MM.1S (cell line): ENCODE results near the gene ECHS1.
"Not testable (repeated sequence)": the region's sequence is repeated elsewhere in the genome, so short reads cannot be mapped to it uniquely, and the experiment has no call there.

Source experiments
- DNase-seq: peaks from one replicate; pipeline ENCODE4 v3.0.0-alpha.2; 2015
- H2AFZ ChIP-seq: fragments of 300-600 bp; sonication (generic); 2 replicates; pipeline ENCODE4 v1.6.0; 2016; ENCODE audit warnings: antibody characterized with exemption, low read length
- H3F3A ChIP-seq: fragments of 300-600 bp; sonication (generic); 2 replicates; pipeline ENCODE4 v1.6.1; 2016; ENCODE audit warnings: mild to moderate bottlenecking, antibody characterized with exemption, low read length, moderate library complexity, mixed read lengths; ENCODE audit not compliant: insufficient read depth
- H3K27ac ChIP-seq: fragments of 300-600 bp; sonication (generic); 2 replicates; pipeline ENCODE4 v1.5.1; 2016; ENCODE audit warnings: mild to moderate bottlenecking, low read length
- H3K27me3 ChIP-seq: fragments of 300-600 bp; sonication (generic); replicated peaks from 2 replicates; pipeline ENCODE4 v1.6.0; 2016; ENCODE audit warnings: low read length; ENCODE audit not compliant: insufficient read depth
- H3K36me3 ChIP-seq: fragments of 300-600 bp; sonication (generic); replicated peaks from 2 replicates; pipeline ENCODE4 v1.6.1; 2016; ENCODE audit warnings: mild to moderate bottlenecking, low read length, mixed read lengths; ENCODE audit not compliant: insufficient read depth
- H3K4me1 ChIP-seq: fragments of 300-600 bp; sonication (generic); 2 replicates; pipeline ENCODE4 v1.6.1; 2016; ENCODE audit warnings: low read length, mixed read lengths
- H3K4me2 ChIP-seq: fragments of 300-600 bp; sonication (generic); 2 replicates; pipeline ENCODE4 v1.6.0; 2016; ENCODE audit warnings: low read depth, low read length
- H3K4me3 ChIP-seq: fragments of 300-600 bp; sonication (generic); 2 replicates; pipeline ENCODE4 v1.5.1; 2016; ENCODE audit warnings: low read length, mixed read lengths
- H3K79me2 ChIP-seq: fragments of 300-600 bp; sonication (generic); 2 replicates; pipeline ENCODE4 v1.6.1; 2016; ENCODE audit warnings: mixed run types, low read length, mixed read lengths
- H3K9ac ChIP-seq: fragments of 300-600 bp; sonication (generic); 2 replicates; pipeline ENCODE4 v1.6.1; 2016; ENCODE audit warnings: low read length, mixed read lengths
- H3K9me2 ChIP-seq: fragments of 300-600 bp; sonication (generic); replicated peaks from 2 replicates; pipeline ENCODE4 v1.6.1; 2016; ENCODE audit warnings: mild to moderate bottlenecking, low read length, mixed read lengths; ENCODE audit not compliant: insufficient read depth
- H3K9me3 ChIP-seq: fragments of 300-600 bp; sonication (generic); replicated peaks from 2 replicates; pipeline ENCODE4 v1.6.1; 2016; ENCODE audit warnings: mild to moderate bottlenecking, low read length, mixed read lengths; ENCODE audit not compliant: insufficient read depth
- H4K20me1 ChIP-seq: fragments of 300-600 bp; sonication (generic); 2 replicates; pipeline ENCODE4 v1.6.1; 2016; ENCODE audit warnings: mild to moderate bottlenecking, low read length, moderate library complexity, mixed read lengths; ENCODE audit not compliant: insufficient read depth
- EZH2 ChIP-seq: fragments of 300-600 bp; sonication (generic); optimal IDR thresholded peaks from 2 replicates; pipeline ENCODE3; 2017; ENCODE audit warnings: low read depth, mild to moderate bottlenecking, antibody characterized with exemption, low read length, mixed read lengths
- EZH2phosphoT487 ChIP-seq: fragments of 300-600 bp; sonication (generic); IDR thresholded peaks from 2 replicates; pipeline ENCODE4 v1.6.1; 2018; ENCODE audit warnings: antibody characterized with exemption, low read length
- TF ChIP-seq, protein P1 (sequence below): fragments of 300-600 bp; sonication (generic); IDR thresholded peaks from 2 replicates; pipeline ENCODE4 v1.5.1; 2016; ENCODE audit warnings: antibody characterized with exemption, low read length, mixed read lengths

Gene ECHS1

DNA sequence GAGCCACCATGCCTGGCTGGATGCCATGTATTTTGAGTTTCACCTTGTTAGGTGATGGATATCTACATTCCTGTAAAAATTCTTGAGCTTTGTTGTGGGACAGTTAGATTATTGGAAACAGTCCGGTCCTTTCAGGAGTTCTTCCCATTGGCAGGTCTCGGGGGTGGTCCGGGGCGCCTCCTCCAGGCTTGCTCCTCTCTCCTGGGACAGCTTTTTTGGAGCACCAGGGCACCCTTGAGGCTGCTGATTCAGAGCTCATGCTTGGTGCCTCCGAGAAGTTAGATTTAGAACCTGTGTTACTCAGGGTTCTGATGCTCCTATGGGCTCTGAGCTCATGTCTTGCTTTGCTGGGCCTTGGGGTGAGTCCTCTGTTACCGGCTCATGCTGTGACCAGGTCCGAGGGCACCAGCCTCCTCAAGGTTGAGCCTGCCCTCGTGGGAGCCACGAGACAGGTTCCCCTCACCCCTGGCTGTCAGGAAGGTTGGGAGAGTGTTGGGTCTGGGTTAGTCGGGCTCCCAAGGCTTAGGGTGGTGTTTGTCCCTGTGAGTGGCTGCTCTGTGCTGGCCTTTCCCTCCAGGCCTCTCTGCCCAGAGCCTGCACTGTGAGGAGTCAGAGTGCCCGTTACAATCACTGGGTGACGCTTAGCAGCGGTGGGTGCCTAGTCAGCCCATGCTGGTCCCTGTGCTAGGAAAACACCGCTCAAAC, 45.3 kb upstream of the ECHS1 start:
- no peak overlapping the region for H3K4me2 ChIP-seq
- no peak overlapping the region for H3K27ac ChIP-seq
- DNase-seq = no peak
- H2AFZ ChIP-seq = no peak overlapping the region
- H3K9me3 ChIP-seq = no peaks in the 10 kb centered on the region
- no peak overlapping the region for H3K4me3 ChIP-seq
- no peaks in the 10 kb centered on the region for H3K36me3 ChIP-seq
- H3K79me2 ChIP-seq = no peaks in the 10 kb centered on the region; the same call in 1 of the 2 replicates
- H3F3A ChIP-seq = no peaks in the 10 kb centered on the region
- H3K9me2 ChIP-seq = no peaks in the 10 kb centered on the region
- no peak overlapping the region for H3K9ac ChIP-seq
- H3K27me3 ChIP-seq = no peaks in the 10 kb centered on the region
- no peaks in the 10 kb centered on the region for H4K20me1 ChIP-seq
- H3K4me1 ChIP-seq = no peaks in the 10 kb centered on the region
- no peak for TF ChIP-seq EZH2phosphoT487
- TF ChIP-seq EZH2 = no peak
- TF ChIP-seq, protein P1, sequence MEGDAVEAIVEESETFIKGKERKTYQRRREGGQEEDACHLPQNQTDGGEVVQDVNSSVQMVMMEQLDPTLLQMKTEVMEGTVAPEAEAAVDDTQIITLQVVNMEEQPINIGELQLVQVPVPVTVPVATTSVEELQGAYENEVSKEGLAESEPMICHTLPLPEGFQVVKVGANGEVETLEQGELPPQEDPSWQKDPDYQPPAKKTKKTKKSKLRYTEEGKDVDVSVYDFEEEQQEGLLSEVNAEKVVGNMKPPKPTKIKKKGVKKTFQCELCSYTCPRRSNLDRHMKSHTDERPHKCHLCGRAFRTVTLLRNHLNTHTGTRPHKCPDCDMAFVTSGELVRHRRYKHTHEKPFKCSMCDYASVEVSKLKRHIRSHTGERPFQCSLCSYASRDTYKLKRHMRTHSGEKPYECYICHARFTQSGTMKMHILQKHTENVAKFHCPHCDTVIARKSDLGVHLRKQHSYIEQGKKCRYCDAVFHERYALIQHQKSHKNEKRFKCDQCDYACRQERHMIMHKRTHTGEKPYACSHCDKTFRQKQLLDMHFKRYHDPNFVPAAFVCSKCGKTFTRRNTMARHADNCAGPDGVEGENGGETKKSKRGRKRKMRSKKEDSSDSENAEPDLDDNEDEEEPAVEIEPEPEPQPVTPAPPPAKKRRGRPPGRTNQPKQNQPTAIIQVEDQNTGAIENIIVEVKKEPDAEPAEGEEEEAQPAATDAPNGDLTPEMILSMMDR = no peak

GRCh38 chr10:133415752-133416151, 42.6 kb upstream of the ECHS1 start:
- Histone ChIP-seq H3K9me3 (no peaks in the 10 kb centered on the region), H2AFZ (no peak overlapping the region), H3K4me1 (no peaks in the 10 kb centered on the region), H3K79me2 (peaks cover 22% of the 10 kb centered on the region), H3K36me3 (peaks cover 11% of the 10 kb centered on the region; the same call in 1 of the 2 replicates), H3K4me2 (no peak overlapping the region), H3K9me2 (no peaks in the 10 kb centered on the region), H4K20me1 (no peaks in the 10 kb centered on the region), H3K27me3 (no peaks in the 10 kb centered on the region), H3F3A (no peaks in the 10 kb centered on the region), H3K27ac (no peak overlapping the region), H3K9ac (no peak overlapping the region), H3K4me3 (no peak overlapping the region)
- DNase-seq = no peak
- TF ChIP-seq EZH2phosphoT487 = no peak
- no peak for TF ChIP-seq EZH2
- TF ChIP-seq, protein P1 = no peak

GRCh38 chr10:133414401-133414800, 41.2 kb upstream of the ECHS1 start:
- peaks cover 11% of the 10 kb centered on the region; the same call in 1 of the 2 replicates for H3K36me3 ChIP-seq
- H3K27me3 ChIP-seq = not testable (repeated sequence)

GRCh38 chr10:133412381-133412711, 39.2 kb upstream of the ECHS1 start:
- Histone ChIP-seq H3K27ac (no peak overlapping the region), H3K9ac (no peak overlapping the region), H3K4me3 (no peak overlapping the region), H3K9me3 (no peaks in the 10 kb centered on the region), H4K20me1 (no peaks in the 10 kb centered on the region), H3K27me3 (no peaks in the 10 kb centered on the region), H3K4me2 (no peak overlapping the region), H3K79me2 (peaks cover 54% of the 10 kb centered on the region), H3F3A (no peaks in the 10 kb centered on the region), H3K36me3 (peaks cover 11% of the 10 kb centered on the region; the same call in 1 of the 2 replicates), H3K4me1 (no peaks in the 10 kb centered on the region), H3K9me2 (no peaks in the 10 kb centered on the region), H2AFZ (no peak overlapping the region)
- TF ChIP-seq EZH2phosphoT487 = no peak
- TF ChIP-seq EZH2 = no peak
- TF ChIP-seq, protein P1 = no peak
- DNase-seq = no peak

More at GRCh38 chr10:133414401-133414800, 41.2 kb upstream of the ECHS1 start:
- H3K79me2 ChIP-seq = peaks cover 36% of the 10 kb centered on the region
- H3K27ac ChIP-seq, H3K9me2 ChIP-seq, H4K20me1 ChIP-seq, DNase-seq, H3K4me2 ChIP-seq, H3K9me3 ChIP-seq, H2AFZ ChIP-seq, H3F3A ChIP-seq, H3K4me3 ChIP-seq, H3K4me1 ChIP-seq, H3K9ac ChIP-seq: not testable (repeated sequence)
